ENCODE data around the gene MDN1.
"Not testable (repeated sequence)": the region's sequence is repeated elsewhere in the genome, so short reads cannot be mapped to it uniquely, and the experiment has no call there.

Gene MDN1

DNA sequence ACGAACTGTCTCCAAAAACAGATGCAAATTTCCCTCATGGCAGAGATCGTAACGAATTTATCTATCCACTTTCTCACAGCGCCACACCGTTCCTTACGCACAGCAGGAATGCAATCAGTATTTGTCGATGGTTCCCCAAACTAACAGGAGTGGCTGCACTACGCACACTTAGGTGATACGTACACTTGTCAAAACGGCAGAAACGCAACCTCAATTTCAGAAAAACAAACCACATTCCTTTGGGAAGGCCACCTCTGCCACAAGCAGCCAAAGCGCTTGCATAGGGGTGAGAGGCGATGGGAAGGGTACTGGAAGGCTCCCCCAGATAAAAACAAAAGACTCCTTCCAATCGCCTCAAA is 638 bp downstream of the MDN1 start:
- DNase-seq (ENCODE audit: low read depth), result no peak

DNA sequence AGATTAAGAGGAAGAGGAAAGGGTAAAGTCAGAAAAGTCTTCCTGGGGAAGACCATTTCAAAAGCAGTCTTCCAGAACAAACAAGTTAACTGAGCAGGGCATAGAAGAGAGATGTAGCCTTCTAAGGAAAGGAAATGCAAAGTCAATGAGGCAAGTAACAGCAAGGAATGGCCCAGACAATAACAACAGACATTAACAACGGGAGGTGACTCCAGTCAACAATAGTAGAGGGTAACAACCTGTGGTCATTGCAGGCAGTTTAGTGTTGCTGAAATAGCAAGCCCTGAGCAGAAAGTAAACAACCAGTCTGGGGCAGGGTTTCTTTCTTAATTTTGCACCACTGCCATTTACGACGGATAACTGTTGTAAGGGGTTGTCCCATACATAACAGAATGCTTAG is 2.1 kb downstream of the MDN1 start:
- DNase-seq (ENCODE audit: low read depth), result no peak

GRCh38 chr6:89813422-89813821 is 6.2 kb downstream of the MDN1 start:
- not testable (repeated sequence) for DNase-seq (ENCODE audit: low read depth)

- no peak for DNase-seq (ENCODE audit: low read depth)
These were observed 12.0 kb downstream of the MDN1 start for GRCh38 chr6:89807581-89807980.

DNA sequence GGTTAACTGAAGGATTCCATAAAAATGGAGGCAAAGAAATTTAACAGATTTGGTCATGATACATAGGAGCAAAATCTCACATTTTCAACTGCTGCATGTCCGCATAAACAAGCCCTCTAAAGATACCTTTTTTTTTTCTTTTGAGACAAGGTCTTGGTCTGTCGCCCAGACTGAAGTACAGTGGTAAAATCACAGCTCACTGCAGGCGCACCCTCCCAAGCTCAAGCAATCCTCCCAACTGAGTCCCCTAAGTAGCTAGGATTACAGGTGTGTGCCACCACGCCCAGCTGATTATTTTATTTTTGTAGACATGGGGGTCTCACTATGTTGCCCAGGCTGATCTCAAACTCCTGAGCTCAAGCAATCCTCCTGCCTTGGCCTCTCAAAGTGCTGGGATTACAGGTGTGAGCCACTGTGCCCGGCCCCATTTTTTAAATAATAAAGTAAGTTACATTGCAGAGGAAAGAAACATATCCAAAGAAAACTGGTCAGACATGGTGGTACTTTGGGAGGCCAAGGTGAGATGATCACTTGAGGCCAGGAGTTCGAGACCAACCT is 13.7 kb downstream of the MDN1 start:
- no peak for DNase-seq (ENCODE audit: low read depth)

- DNase-seq (ENCODE audit: low read depth), result no peak
These were observed 16.3 kb downstream of the MDN1 start for GRCh38 chr6:89803271-89803670.

GRCh38 chr6:89799756-89800155 is 19.8 kb downstream of the MDN1 start:
- DNase-seq (ENCODE audit: low read depth), result no peak

DNA sequence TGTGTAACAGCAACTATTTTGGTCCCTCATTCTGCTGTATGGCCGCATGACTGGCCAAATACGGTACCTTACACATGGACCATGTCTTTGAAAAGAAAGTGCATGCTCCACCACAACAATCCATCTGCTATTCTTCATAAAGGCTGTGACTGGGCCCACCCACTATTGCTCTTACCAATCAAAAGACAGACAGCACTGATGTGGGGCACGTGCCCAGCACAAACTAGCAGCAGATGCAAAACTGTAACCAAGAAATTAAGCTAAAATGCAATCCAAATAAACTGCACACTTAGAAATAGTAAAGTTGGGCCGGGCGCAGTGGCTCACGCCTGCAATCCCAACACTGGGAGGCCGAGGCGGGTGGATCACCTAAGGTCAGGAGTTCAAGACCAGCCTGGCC is 20.5 kb downstream of the MDN1 start:
- DNase-seq (ENCODE audit: low read depth), result no peak

DNA sequence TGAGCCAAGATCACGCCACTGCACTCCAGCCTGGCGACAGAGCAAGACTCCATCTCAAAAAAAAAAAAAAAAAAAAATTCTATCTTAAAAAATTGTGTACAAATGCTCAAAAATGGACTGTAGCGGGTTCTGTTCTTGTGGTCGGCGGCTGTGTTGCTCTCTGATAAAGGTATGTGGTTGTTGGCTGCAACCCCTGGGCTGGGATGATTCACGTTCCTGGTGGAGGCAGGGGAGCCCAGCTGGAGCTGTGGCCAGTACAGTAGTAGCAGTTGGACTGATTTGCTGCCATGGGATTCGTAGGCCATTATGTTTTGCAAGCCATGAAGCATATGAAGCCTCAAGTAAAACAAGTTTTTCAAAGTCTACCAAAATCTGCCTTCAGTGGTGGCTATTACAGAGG is 22.3 kb downstream of the MDN1 start:
- DNase-seq (ENCODE audit: low read depth), result no peak

DNA sequence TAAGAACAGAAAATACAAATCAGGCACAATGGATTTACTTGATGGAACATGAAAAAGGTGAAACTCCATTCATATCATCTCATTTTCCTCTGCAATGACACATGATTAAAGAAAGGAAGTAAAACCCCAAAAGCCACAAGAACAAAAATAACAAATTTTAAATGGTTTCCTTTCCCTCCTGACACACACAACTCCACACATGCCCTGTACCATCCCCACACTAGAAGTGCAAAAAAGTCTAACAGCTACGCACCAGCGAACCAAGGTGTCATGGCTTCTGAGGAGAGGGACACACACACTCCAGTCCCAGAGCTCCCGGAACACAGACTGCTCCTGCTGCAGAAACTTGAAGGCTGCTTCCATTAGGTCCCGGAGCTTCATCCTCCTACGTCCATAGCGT is 25.3 kb downstream of the MDN1 start:
- DNase-seq (ENCODE audit: low read depth), result no peak

DNA sequence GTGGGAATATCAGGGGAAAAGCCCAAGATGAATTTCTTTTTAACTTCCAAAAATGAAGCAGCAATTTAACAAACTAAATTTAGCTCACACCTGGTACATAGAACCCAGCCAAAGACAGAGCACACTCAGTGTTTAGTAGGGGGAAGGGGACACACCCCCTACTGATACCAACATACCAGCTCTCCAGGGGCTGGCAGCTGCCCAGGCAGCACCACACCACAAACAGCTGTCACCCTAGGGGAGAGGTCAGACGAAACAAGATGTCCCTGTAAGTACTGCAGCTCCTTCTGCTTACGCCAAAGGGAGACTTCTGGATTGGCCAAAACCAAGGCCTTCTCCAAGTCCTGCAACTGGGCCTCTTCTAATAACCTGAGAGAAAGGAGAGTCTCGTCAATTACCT is 26.0 kb downstream of the MDN1 start:
- no peak for DNase-seq (ENCODE audit: low read depth)

GRCh38 chr6:89792881-89793280 is 26.7 kb downstream of the MDN1 start:
- no peak for DNase-seq (ENCODE audit: low read depth)

- no peak for DNase-seq (ENCODE audit: low read depth)
These were observed 29.2 kb downstream of the MDN1 start for GRCh38 chr6:89790403-89790802.

DNA sequence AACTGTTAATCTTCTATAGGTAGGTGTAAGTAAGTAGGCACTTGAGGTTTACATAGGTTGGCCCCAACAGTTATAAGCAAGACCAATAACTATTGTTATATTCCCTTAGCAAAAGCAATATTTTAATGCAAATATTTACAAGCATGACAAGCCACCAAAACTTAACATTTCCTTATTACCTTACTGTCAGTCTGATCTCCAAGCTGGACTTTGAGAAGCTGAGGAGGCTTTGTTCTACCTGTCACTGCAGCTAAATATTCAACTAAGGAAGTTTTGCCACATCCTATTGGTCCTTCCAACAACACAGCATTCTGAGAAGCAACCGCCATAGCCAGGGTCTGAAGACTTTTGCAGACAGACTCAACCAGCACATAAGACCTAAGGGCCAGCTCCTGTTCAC is 29.6 kb downstream of the MDN1 start:
- no peak for DNase-seq (ENCODE audit: low read depth)

DNA sequence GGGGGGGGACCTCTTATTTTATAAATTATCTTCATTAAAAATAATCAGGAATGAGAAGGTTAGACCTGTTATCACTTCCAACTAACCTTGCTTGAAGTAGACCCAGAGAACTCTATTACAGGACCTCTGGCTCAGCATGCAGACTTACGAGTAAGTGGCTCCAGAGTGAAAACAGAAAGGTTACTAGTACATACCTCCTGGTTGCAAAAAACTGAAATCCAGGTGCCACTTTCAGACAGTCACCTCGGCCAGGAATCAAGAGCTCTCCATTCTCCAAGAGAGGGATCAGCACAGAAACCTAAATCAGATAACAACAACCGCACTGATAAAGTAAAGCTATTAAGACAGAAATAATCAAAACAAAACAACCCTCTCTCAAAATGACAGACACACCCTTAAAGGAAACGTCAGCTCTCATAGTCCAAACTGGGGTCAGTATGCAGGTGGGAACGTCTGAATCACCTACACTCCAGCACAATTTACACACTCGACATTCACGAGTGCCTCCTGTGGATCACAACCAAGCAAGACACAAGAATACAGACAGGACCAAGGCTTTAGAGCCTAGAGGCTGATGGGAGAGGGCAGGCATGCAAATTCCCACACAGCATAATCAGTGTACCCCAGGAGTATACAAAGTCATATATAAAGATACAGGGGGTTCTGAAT is 31.8 kb downstream of the MDN1 start:
- no peak for DNase-seq (ENCODE audit: low read depth)

- DNase-seq (ENCODE audit: low read depth), result no peak
These were observed 32.6 kb downstream of the MDN1 start for GRCh38 chr6:89786970-89787369.

GRCh38 chr6:89784838-89785237 is 34.8 kb downstream of the MDN1 start:
- DNase-seq (ENCODE audit: low read depth), result no peak

DNA sequence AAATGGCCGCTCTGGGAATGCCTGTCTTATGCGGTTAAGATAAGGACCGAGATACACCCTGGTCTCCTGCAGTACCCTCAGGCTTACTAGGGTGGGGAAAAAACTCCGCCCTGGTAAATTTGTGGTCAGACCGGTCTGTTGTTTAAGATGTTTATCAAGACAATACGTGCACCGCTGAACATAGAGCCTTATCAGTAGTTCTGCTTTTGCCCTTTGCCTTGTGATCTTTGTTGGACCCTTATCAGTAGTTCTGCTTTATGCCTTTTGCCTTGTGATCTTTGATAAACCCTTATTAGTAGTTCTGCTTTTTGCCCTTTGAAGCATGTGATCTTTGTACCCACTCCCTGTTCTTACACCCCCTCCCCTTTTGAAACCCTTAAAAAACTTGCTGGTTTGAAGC is 36.3 kb downstream of the MDN1 start:
- not testable (repeated sequence) for DNase-seq (ENCODE audit: low read depth)

GRCh38 chr6:89782222-89782621 is 37.4 kb downstream of the MDN1 start:
- DNase-seq (ENCODE audit: low read depth), result no peak

- no peak for DNase-seq (ENCODE audit: low read depth)
These were observed 38.2 kb downstream of the MDN1 start for GRCh38 chr6:89781070-89782034.

DNA sequence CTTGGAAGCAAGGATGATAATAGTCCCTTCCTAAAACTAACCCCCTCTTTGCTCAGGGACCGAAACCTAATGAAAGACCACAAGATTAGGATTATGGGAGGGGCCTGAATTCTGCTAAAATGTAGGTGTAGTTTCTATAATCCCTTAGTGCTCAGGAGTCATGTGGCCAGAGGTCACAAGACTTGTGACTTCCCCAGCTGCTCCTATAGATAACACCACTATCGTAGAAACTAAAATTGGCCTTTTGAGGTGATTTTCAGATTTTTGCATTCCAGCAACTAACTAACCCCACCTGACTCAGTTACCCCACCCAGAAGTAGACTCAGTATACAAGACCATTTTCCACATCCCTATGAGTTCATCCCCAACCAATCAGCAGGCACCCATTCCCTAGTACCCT is 42.1 kb downstream of the MDN1 start:
- no peak for DNase-seq (ENCODE audit: low read depth)

DNA sequence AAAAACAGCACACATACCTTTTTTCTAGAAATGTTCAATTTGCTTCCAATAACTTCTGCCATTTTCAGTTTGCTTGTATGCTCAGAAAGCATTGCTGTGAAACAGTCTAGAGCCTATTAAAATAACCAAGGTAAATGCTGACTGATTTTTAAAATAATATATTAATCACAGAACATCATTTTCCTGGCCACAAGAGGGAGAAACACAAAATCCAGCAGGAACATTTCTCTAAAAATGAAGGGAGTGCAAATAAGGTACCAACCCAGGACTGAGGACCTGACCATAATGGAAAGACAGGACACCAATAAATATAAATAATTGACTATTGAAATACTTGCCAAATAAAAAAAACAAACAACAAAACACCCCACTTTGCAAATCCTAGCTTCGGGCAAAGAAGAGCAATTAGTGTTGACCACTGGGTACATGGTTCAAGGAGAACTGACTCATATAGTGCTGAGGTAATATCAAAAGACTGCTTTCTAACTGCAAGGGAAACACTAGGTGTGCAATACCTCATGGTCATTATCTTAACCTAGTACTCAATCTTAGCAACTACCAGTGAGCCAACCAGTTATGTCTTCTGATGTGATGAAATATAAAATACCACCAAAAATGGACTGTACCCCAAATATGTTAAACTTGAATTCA is 42.9 kb downstream of the MDN1 start:
- no peak for DNase-seq (ENCODE audit: low read depth)

DNA sequence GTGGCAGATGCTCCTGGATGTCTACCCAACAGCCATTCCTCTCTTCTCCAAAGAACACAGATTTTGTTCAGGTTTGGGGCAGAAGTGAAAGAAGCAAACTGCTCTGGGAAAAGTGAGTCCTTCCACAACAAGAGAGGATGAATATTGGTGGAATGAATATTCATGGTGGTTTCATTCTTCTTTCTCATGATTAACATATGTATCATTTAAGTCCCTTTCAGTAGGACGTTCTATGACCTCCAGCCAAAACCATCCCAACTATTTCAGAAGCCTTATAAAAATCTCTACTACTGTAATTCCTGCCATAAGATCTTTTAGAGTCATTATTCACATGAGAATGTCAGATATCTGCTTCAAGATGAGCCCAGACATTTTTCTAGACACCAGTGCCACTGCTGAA is 44.4 kb downstream of the MDN1 start:
- no peak for DNase-seq (ENCODE audit: low read depth)
